HG02678 (cell line): ENCODE data around the gene SNX7.

Experiments
- ATAC-seq: cut with Tn5 transposase; IDR thresholded peaks from one replicate; pipeline ENCODE4 v1.9.1; 2021; ENCODE audit warnings: mild to moderate bottlenecking, moderate library complexity; ENCODE audit not compliant: unreplicated experiment

SNX7 gene

DNA sequence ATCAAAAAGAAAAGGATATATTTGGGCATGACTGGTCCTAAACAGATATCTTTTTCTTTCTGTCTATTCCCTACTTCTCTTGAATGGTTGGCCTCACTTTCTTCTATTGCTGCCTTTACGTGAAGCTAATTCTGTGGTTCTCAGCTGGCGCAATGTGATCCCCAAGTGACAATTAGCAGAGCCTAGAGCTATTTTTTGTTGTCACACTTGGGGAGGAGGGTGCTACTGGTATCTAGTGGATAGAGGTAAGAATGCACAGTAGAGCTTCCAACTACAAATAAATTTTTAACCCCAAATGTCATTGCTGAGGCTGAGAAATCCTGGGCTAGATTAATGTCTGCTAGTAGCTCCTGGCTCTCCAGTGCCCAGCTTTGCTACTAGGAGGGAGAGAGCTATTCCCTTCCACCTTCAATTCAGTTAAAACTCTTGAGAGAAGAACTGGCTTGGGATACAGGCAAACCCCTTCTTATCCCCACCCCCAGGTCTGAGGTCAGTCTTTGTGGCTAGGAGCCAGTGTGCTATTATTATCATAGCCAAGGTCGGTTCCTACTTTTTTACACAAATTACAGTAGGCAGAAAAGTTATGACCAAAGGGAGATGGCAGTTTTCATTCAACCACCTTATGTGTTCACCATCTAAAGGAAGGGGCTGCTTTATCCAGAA, 102.1 kb downstream of the SNX7 start:
- no peak for ATAC-seq

DNA sequence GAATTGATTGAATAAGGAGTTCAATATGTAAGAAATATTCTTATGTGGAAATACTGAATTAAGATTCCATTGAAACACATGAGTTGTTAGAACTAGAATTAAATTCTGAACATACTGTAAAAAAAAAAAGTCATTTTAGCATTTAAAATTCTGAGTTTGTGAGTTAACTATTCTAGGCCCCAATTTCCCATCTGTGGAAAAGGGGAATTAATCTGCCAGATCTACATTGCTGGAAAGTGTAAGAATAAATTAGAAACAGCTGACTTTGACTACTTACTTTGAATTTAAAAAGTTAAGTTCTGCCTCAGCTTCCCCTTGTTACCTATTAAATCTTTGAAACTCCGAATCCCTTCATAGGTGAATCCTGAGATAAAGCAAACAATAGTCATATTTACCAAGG, 103.0 kb downstream of the SNX7 start:
- no peak for ATAC-seq

DNA sequence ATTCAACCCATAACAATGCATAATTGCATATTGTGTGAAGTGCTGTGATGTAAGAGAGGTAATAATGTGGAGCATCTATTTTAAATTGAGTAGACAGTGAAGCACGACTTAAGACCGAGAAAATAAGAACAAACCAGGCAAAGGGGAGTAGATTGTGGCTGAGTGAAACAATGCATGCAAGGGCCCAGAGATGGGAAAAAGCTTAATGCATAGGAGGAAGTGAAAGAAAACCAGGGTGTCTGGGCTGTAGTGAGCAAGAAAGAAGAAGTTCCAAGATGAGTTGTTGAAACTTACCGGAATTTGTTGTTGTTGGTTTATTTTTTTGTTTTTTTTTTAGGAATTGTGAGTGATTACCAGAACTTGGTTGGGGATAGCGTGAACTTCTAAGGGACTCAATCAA, 104.7 kb downstream of the SNX7 start:
- ATAC-seq: peak; percentile 75

DNA sequence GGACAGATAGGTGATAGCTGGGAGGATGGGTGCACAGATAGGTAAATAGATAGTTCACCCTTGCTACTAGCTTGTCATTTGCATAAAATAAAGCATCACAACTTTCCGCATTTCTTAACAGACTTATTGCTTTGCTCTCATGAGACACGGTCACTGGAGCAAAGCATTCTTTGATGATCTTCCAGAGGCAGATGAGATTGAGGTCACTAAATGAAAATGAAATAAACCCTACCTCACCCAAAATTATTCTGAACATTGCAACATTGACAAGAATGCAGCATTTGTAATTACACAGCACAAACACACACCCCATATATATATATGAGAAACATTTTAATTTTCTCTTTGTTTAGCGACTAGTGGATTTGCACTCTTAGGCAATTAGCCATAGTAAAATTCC, 107.6 kb downstream of the SNX7 start:
- ATAC-seq: no peak

DNA sequence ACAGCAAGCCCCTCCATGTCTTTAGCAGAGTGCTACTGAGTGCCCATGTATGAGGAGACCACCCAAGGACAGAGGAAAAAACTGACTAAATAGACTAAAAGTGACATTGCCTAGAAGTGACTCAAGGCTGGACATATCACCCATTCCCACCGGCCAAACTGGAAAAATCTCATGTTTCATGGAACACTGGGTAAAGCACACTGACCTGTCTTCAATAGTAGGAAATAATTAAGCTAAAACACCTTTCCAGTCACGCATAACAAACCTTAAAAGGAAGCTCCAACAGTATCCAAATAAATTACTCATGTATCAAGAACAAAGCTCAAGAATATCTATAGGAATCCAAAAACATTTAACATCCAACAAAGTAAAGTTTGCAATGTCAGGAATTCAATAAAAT, 120.4 kb downstream of the SNX7 start:
- no peak for ATAC-seq

DNA sequence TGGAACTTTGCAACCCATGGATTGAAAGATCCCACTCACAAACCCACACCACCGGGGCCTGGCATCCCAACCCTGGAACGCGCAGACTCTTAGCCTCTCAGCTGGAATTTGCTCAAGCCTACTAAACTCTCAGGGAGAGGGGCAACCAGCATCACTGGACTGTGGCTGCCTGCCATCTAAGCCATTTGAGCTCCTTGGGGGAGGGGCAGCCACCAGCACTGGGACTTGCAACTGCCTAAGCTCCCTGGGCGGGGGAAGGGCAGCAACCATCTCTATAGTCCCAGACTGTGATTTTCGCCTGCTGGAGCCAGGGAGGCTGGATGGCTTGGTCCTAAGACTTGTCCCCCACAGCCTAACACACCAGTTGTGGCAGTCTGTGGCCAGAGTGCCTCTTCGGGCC, 122.3 kb downstream of the SNX7 start:
- ATAC-seq: no peak

DNA sequence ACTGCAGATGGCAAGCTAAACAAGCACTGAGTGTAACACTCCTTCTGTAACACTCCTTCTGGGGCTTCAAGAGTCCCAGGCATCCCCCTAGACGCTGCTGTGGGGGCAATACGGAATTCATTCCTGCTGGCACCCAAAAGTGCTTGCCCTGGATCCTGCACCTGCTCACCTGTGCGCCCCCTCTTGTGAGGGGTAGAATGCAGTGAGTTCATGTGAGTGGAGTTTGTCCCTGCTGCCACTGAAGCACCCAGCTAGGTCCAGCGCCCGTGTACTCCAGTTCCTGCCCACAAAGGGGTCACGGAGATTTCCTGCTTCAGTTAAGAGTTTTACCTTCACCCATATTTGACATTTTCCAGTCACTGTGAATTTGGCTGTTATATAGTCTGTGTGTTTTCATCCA, 130.0 kb downstream of the SNX7 start:
- ATAC-seq: no peak

DNA sequence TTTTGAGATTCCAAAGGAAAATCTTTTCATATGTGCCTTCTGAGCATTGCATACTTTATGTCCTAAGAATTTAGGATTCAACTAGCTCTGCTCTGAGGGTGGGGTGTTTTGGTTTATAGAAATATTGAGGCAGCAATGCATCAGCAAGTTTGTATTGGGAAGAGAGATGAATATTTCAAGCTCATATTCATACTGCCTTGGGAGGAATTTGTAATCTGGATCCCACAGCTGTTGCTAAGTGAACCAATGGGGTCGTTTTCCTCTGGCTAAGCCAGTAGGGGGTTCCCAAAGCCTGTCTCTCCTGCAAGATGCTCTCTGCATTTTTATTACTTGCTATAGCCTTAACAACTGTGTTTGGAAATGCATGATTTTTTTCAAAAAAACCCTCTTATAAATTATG, 130.6 kb downstream of the SNX7 start:
- ATAC-seq: no peak

DNA sequence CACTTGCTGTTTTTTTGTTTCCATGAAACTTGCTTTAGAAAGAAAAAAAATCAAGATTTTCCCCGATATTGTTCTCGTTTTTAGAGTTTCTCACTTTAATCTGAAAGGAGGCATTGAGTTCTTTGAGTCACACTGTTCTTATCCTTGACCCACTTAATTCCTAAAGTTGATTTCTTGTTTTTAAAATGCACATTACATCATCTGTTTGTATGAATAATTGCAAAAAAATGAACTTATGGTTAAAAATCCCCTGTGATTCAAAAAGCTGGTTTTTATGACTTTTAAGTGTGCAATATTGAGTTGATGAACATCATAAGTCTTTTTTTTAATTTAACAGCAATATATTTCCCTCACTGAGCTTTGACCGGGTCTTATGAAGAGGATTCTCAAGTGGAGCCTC, 131.6 kb downstream of the SNX7 start:
- no peak for ATAC-seq

DNA sequence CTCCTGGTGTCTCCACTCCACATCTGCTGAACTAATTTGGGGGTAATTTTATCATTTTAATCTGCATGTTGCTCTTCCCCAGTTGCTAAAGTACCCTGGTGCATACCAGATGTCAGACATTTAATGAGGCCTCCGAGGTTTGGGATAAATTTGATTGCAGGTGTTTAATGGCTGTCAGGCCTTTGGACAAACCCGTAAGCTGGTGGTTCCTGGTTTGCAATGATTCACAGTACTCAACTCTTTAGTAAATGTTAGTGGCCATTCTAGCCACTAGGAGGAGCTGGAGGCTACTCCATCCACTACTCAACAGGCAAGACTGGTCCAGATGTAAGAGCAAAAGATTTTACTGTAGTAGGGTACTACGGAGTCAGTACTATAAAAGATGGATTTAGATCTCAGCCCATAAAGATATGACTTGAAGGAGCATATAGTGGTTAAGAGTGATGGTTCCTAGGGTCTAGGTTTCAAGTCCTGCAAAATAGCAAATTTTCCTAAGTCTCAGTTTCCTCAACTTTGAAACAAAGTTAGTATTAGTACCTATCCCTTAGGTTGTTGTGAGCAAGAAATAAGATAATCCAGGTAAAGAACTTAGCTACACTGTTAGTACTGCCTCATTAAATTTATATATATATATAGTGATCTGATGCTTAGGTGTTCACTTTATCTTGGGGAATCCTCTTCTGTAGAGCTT, 132.8 kb downstream of the SNX7 start:
- peak; percentile 98 for ATAC-seq

DNA sequence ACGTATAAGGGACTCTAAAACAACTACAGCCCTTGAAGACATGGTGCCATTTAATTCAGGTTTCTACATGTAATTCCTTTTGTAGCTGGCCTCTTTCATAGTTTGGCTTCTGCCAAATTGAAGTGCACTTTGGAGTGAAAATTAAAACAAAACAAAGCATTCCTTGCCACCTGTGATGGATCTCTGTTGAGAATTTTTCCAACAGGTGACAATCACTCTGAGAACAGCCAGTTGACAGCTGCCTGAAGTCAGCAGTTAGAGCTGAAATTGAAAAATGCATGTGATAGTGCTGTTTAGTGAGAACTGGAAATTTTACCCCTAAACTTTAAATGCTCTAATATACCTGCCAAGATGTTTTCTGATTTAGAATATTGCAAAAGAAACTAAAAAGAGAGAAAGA, 134.5 kb downstream of the SNX7 start:
- no peak for ATAC-seq

DNA sequence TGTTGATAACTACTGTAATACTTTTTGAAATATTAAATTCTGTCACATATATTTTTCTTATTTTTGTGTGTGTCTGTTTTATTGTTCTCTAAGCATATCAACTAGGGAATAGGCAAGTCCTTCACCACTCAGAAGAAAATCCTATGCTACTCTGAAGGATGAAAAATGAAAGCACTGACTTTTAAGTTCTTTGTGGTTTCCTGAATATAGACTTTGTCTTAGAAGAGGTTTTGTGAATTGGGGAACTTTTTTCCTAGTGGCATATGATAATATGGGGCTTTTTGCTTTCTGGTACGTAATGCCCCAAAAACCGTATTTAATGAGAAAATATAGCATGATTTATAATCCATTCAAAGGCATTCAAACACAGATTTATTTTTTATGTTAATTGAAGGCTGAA, 136.0 kb downstream of the SNX7 start:
- ATAC-seq: no peak
